Activated CD8-positive, alpha-beta T cell treated with anti-CD3 and anti-CD28 coated beads for 36 hours (primary cell): ENCODE results near the gene ITIH4. TPM values are rescaled to one million over a fixed set of nuclear protein-coding genes. Genes with fewer than 3 reads are reported as not detected.

Source experiments
- ATAC-seq: fragments of 200-7000 bp; cut with Tn5 transposase; one replicate; pipeline ENCODE4 v1.10.0; 2021; ENCODE audit warnings: mild to moderate bottlenecking, moderate library complexity
- CTCF ChIA-PET: fragments of 350-600 bp; sonication (Branson Sonifier 250); formaldehyde crosslinking; loops from one replicate; lab custom pipeline; 2021; ENCODE audit warnings: antibody characterized with exemption; lab: Charles Lee
- POLR2A ChIA-PET: fragments of 350-600 bp; sonication (Branson Sonifier 250); formaldehyde crosslinking; loops from one replicate; lab custom pipeline; 2021; ENCODE audit warnings: antibody characterized with exemption; lab: Charles Lee
- DNase-seq: peaks from one replicate; pipeline ENCODE4 v3.0.0-alpha.2; 2020
- H3K27ac Mint-ChIP-seq: one replicate; pipeline ENCODE4 v1.8.0; 2021; ENCODE audit warnings: mild to moderate bottlenecking, mixed read lengths
- H3K27me3 Mint-ChIP-seq: one replicate; pipeline ENCODE4 v1.8.0; 2021; ENCODE audit warnings: mixed read lengths
- H3K36me3 Mint-ChIP-seq: one replicate; pipeline ENCODE4 v1.8.0; 2021; ENCODE audit warnings: low read depth, mixed read lengths
- H3K4me1 Mint-ChIP-seq: one replicate; pipeline ENCODE4 v1.8.0; 2021; ENCODE audit warnings: low read depth, mixed read lengths
- H3K4me3 Mint-ChIP-seq: one replicate; pipeline ENCODE4 v1.8.0; 2021; ENCODE audit warnings: mild to moderate bottlenecking, moderate library complexity, mixed read lengths
- H3K9me3 Mint-ChIP-seq: one replicate; pipeline ENCODE4 v1.8.0; 2021; ENCODE audit warnings: mixed read lengths
- CTCF ChIP-seq: fragments of 200-600 bp; IDR thresholded peaks from one replicate; pipeline ENCODE4 v1.8.0; 2022; ENCODE audit warnings: antibody characterized with exemption, mild to moderate bottlenecking
- intact Hi-C: fragments of 100-400 bp; cut with micrococcal nuclease; formaldehyde crosslinking; loops from one replicate; pipeline ENCODE4 v1.10.0; 2022
- total RNA-seq, 2 experiments: library from RNA; stranded (reverse); gene quantifications; one replicate each; pipeline ENCODE4 v1.2.3, GENCODE V29; 2021

Gene ITIH4
- total RNA-seq, 2 experiments from 2014 or later, result 3.9 to 5.5 TPM

DNA sequence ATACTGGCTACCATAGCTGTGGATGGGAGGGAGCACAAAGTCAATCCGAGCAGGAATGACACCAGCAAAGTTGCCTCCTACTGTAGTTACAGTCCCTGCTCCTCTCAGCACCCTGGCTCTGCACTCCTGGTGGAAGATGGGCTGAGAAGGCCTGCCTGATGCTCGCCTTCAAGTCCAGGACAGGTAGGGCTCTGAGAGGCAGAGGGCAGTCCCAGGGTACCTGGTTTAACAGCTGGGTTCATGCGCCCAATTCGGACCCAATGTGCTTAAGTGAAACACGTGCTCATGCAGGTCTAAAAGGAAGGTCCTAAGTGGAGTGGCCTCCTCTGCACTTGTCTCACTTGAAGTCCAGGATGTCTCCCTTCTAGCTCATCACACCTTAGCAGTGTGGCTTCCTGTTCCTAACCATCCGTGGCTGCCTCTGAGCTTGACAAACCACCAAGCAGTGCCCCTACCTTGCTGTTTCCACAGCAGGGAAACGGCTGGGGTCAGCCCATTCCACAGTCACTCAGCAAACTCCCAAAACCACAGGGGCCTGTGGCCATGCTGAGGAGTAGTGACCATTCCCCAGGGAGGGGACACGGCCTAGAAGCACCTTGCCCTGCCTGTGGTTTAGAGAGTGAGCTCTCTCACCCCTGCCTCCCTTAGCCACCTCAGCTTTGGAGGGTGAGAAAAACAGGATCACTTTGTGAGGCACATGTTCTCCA, 8.2 kb upstream of the ITIH4 start:
- ChIA-PET POLR2A (no interaction called here), CTCF (interaction anchor here (0.6 to 2.5 kb wide), 7 partner anchors 7 to 234 kb away, joined by 3 to 8 read pairs (median 4); no protein-coding TSS in a partner anchor)
- Mint-ChIP-seq H3K4me3 (no peak overlapping the region), H3K36me3 (peaks cover 2% of the 10 kb centered on the region), H3K9me3 (no peaks in the 10 kb centered on the region), H3K4me1 (peaks cover 22% of the 10 kb centered on the region), H3K27me3 (no peaks in the 10 kb centered on the region), H3K27ac (no peak overlapping the region)
- peak; percentile 78 for ATAC-seq
- TF ChIP-seq CTCF, result no peak
- intact Hi-C loops, result no loop called here
- DNase-seq, result peak; percentile 32

DNA sequence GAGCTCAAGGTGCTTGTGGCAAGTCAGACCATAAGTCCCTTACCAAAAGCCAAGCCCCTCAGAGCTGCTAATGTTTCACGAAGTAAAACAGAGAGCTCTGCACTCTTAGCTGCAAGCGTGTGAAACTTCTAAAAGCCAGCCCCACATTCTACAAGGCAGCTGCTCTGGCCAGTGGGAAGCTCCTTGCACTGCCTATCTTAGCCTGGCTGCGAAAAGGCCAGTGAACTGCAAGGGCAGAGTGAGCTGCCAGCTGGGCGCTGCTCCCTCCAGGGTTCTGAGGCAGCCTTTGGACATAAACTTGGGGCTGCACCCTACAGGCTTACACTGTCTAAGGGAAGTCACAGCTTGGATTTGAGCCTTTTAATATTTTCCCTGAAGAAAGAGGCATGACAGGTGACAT, 6.5 kb upstream of the ITIH4 start:
- DNase-seq (no peak), ATAC-seq (no peak)
- ChIA-PET POLR2A (no interaction called here), CTCF (interaction anchor here (2.0 to 2.5 kb wide), 2 partner anchors 9 to 12 kb away, joined by 6 to 8 read pairs; no protein-coding TSS in a partner anchor)
- Mint-ChIP-seq H3K4me3 (no peak overlapping the region), H3K9me3 (no peaks in the 10 kb centered on the region), H3K27me3 (no peaks in the 10 kb centered on the region), H3K36me3 (peaks cover 2% of the 10 kb centered on the region), H3K4me1 (peaks cover 22% of the 10 kb centered on the region), H3K27ac (no peak overlapping the region)
- TF ChIP-seq CTCF, result no peak
- intact Hi-C loops, result no loop called here

- H3K9me3 Mint-ChIP-seq, result no peaks in the 10 kb centered on the region
- H3K27ac Mint-ChIP-seq, result no peak overlapping the region
- H3K36me3 Mint-ChIP-seq, result peaks cover 2% of the 10 kb centered on the region
- no peak for ATAC-seq
- CTCF ChIA-PET, result interaction anchor here (2.0 to 2.5 kb wide), 2 partner anchors 9 to 13 kb away, joined by 6 to 8 read pairs; no protein-coding TSS in a partner anchor
- intact Hi-C loops, result no loop called here
- H3K27me3 Mint-ChIP-seq, result no peaks in the 10 kb centered on the region
- H3K4me1 Mint-ChIP-seq, result peaks cover 23% of the 10 kb centered on the region
- TF ChIP-seq CTCF, result no peak
- DNase-seq, result no peak
- no peak overlapping the region for H3K4me3 Mint-ChIP-seq
- POLR2A ChIA-PET, result no interaction called here
These were observed 6.0 kb upstream of the ITIH4 start for GRCh38 chr3:52836471-52836845.

GRCh38 chr3:52835766-52836470, 5.4 kb upstream of the ITIH4 start:
- POLR2A ChIA-PET, result no interaction called here
- H3K4me3 Mint-ChIP-seq, result no peak overlapping the region
- H3K36me3 Mint-ChIP-seq, result peaks cover under 1% of the 10 kb centered on the region
- intact Hi-C loops, result no loop called here
- CTCF ChIA-PET, result interaction anchor here (1.0 kb wide), 1 partner anchor 236 kb away, joined by 3 read pairs; no protein-coding TSS in a partner anchor
- H3K9me3 Mint-ChIP-seq, result no peaks in the 10 kb centered on the region
- ATAC-seq, result no peak
- TF ChIP-seq CTCF, result no peak
- DNase-seq, result no peak
- H3K27ac Mint-ChIP-seq, result no peak overlapping the region
- H3K27me3 Mint-ChIP-seq, result no peaks in the 10 kb centered on the region
- peaks cover 27% of the 10 kb centered on the region for H3K4me1 Mint-ChIP-seq
